C4-2B (cell line): ENCODE measurements around the gene COMMD4.
A peak's percentile ranks its signal among the peaks of the same experiment; 100 is the strongest.

Experiments
- H3K27ac ChIP-seq: fragments of 450-650 bp; 2 replicates; pipeline ENCODE4 v1.5.1; 2017
- ZFX ChIP-seq: fragments of 450-650 bp; IDR thresholded peaks from 2 replicates; pipeline ENCODE4 v1.6.1; 2017
- TF ChIP-seq, protein P1 (sequence below): fragments of 450-650 bp; conservative IDR thresholded peaks from 2 replicates; pipeline ENCODE4 v1.5.1; 2017; ENCODE audit warnings: mild to moderate bottlenecking

Gene COMMD4

DNA sequence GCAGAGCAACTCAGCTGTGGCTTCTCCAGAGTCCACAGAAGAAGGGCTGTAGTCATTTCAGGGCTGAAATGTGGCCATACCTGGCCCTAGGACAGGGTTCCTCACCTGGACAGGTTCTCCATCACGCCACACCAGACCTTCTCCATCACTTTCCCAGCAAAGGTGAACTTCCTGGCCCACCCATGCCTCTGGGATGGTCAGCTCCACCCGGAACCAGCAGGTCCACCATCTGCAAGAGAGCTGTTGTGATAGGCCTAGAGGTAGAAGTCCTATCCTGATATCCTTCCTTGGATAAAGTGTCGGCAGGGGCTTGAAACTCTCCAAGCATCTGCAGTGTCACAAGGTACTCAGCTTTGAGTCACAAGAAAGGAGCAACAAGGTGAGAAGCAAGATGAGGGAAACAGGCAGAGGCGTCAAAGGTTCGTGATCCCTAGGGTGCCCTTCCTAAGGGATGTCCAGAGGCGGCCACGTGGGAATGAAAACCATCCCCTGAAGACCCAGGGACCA is 31.6 kb downstream of the COMMD4 start:
- H3K27ac ChIP-seq, result peak overlapping the region; percentile 93; the same call in 1 of the 2 replicates
- no peak for TF ChIP-seq ZFX
- TF ChIP-seq, protein P1, sequence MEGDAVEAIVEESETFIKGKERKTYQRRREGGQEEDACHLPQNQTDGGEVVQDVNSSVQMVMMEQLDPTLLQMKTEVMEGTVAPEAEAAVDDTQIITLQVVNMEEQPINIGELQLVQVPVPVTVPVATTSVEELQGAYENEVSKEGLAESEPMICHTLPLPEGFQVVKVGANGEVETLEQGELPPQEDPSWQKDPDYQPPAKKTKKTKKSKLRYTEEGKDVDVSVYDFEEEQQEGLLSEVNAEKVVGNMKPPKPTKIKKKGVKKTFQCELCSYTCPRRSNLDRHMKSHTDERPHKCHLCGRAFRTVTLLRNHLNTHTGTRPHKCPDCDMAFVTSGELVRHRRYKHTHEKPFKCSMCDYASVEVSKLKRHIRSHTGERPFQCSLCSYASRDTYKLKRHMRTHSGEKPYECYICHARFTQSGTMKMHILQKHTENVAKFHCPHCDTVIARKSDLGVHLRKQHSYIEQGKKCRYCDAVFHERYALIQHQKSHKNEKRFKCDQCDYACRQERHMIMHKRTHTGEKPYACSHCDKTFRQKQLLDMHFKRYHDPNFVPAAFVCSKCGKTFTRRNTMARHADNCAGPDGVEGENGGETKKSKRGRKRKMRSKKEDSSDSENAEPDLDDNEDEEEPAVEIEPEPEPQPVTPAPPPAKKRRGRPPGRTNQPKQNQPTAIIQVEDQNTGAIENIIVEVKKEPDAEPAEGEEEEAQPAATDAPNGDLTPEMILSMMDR, result no peak

GRCh38 chr15:75367913-75368688 is 32.2 kb downstream of the COMMD4 start, which contains the start of gene MAN2C1:
MAN2C1 (minus strand) TSS chr15:75368607; CDS start chr15:75368583, 24 bp downstream.
- peak; percentile 86; the same call in 1 of the 2 replicates for TF ChIP-seq ZFX
- TF ChIP-seq, protein P1, result peak; percentile 94
- peak within 1 kb of the TSS; percentile 93 for H3K27ac ChIP-seq

GRCh38 chr15:75368689-75369239 is 32.9 kb downstream of the COMMD4 start:
- peak overlapping the region; percentile 93 for H3K27ac ChIP-seq
- TF ChIP-seq, protein P1, result no peak
- TF ChIP-seq ZFX, result no peak

DNA sequence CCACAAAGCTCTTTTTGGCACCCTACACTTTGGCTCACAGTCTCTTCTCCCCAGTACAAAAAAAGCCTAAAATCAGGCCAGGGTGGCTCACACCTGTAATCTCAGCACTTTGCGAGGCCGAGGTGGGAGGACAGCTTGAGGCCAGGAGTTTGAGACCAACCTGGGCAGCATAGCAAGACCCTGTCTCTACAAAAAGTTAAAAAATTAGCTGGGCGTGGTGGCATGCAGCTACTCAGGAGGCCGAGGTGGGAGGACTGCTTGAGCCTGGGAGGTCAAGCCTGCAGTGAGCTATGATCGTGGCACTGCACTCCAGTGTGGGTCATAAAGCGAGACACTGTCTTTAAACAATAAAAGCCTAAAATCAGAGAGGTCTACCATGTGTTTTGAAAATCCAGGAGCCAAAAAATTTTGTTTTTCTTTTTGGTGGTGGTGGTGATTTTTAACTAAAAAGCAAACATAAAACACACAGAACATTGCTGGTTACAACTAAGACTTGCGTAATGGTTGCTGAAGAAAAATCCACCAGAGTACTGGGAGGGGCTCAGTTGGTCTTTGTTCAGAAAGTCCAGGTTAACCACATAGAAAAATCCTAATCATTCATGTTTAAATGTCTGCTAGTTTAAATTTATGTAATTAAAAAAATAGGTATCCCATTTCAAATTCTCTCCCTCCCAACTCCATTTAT is 34.2 kb downstream of the COMMD4 start:
- 0 out of 2 replicates have a peak overlapping the region, but pooled peaks have one; percentile 6 for H3K27ac ChIP-seq
- TF ChIP-seq, protein P1, result no peak
- no peak for TF ChIP-seq ZFX

DNA sequence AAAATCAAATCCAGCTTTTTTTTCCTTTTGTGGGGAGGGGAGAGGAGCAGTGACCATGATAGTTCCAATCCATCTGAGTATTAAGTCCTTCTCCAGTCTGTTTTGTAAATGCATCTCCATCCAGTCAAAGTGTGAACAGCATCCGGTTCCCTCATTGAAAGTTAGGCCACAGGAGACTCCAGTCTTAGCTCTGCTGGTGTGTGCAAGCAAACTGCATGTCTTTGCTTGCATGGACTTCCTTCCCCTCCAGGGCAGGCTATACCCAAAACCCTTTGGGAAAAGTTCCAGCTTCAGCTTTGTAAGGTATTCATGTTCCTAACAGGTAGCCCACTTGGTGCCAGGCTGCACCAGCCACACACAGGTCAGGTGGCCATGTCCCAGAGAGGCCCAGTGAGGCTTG is 35.6 kb downstream of the COMMD4 start:
- TF ChIP-seq ZFX, result no peak
- TF ChIP-seq, protein P1, result no peak
- no peak overlapping the region for H3K27ac ChIP-seq

- no peak overlapping the region for H3K27ac ChIP-seq
- TF ChIP-seq ZFX, result no peak
- TF ChIP-seq, protein P1, result no peak
Observed at GRCh38 chr15:75371901-75372688, 36.2 kb downstream of the COMMD4 start.
